RPMI7951 (cell line): ENCODE data around the gene NRG3. TPM values are rescaled to one million over a fixed set of nuclear protein-coding genes. Genes with fewer than 3 reads are reported as not detected.
"Not testable (repeated sequence)": the region's sequence is repeated elsewhere in the genome, so short reads cannot be mapped to it uniquely, and the experiment has no call there.

ENCODE experiments used
- DNase-seq: peaks from one replicate; pipeline ENCODE4 v3.0.0-alpha.2; 2012; ENCODE audit warnings: low read depth
- total RNA-seq: library from RNA; depleted of rRNA; stranded (reverse); fragments of >200 nt; shearing (Covaris generic); gene quantifications from 2 replicates; pipeline ENCODE4 v1.2.3, GENCODE V29; 2014

Gene NRG3
- total RNA-seq, 1 experiment from 2014 or later: not detected

DNA sequence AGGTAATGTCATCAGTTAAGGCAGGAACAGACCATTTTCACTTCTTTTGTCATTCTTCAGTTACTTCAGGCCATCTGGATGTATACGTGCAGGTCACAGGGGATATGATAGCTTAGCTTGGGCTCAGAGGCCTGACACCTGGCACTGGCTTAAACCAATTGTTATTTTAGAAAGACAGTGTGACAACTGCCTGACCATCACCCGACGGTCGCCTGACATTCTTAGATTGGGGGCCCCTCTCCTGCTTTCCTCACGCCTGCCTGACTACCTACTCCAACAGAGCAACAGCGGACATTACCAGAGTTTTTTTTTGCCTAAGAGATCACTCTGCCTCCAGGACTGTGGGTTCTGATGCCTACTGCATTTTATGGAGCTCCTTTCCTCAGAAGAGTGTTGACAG lies 803.5 kb downstream of the NRG3 start:
- DNase-seq: not testable (repeated sequence)

- no peak for DNase-seq
Observed at GRCh38 chr10:82680608-82681007, 805.6 kb downstream of the NRG3 start.

- no peak for DNase-seq
Observed at GRCh38 chr10:82683945-82684344, 809.0 kb downstream of the NRG3 start.

DNA sequence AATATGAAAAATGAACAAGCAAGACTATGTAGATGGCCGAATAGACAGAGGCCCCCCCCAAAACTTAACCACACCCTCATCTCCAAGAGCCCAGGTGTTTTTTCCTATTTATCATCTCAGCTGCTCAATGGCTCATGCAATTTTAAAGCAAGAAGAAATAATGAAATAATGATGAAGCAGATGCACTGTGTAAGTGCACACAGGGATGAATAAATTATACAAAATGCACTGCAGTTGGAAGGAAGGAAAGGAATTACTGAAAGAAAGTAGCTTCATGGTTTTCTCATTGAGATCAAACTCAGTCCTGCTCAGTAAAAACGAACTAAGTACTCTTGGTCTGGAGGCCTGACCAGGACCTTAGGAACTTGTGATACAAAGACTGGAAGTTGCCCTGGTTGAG lies 810.1 kb downstream of the NRG3 start:
- no peak for DNase-seq

DNA sequence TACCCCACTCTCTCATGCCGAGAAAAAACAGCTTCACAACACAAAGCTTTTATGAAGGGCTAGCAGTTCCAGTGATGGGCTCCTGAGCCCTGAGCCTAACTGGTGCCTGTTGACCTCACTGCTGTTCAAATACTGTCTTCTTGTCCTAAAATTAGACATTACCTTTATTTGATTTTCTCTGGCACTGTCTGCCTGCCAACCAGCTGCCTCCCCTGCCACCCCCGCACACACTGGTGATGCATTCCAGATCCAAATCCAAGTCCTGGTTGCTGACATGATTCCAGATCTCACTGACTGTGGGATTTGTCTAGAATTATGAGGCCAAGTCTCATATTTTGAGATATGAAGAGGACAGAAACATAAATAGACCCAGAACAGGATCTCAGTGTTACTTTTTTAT lies 816.2 kb downstream of the NRG3 start:
- DNase-seq: no peak

GRCh38 chr10:82692458-82692857 lies 817.5 kb downstream of the NRG3 start:
- no peak for DNase-seq

GRCh38 chr10:82721831-82722230 lies 846.8 kb downstream of the NRG3 start:
- no peak for DNase-seq

DNA sequence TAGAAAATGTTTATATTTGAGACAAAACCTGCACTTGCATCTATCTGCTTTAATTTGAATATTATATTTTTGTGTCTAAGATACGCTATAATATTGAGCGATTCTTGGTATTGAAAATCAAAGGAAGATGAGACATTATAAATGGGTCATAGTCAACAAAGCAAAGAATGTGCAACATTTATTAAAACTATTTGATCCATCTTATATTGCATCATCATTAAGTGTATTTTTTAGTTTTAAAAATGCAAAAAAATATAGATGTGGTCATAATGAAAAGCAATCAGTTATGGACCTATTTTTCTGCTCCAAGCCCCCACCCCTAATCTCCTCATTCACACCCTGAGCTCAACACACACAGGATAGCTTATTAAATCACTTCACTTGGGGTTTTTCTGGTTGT lies 847.3 kb downstream of the NRG3 start:
- DNase-seq: no peak

DNA sequence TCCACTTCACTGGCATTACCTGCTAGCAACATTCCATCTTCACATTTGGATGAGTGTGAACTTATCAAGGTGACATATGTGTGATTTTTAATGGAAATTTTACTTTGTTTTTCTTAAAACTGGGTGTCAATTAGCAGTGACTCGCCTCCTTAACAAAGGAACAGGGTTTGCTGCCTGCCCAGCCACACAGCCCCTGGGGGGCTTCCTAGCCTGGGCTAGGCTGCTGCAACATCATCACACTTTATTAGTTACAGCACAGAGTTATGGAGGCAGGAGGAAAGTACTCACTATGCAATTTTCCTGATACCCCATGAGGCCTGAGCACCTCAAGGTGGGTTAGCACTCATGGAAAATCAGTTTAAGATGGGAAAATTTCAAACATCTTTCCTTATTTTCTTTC lies 861.3 kb downstream of the NRG3 start:
- no peak for DNase-seq

DNA sequence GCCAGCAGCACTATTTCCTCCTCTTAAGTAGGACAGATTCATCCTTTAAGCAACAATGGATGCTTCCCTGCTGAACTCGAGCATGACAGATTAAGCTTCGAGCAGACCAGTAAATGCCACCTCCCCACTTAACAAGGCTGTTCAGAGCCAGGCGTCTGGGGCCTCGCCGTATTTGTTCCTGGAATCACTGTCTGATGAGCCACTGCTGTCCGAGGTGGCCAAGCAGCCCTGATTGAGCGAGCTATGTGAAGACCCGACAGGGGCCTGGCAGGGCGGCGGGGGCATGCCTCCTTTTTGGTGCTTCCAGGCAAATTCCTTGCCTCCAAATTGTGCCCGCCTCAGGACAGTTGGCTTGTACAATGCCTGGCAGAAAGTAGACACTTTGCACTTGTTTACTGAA lies 862.6 kb downstream of the NRG3 start:
- peak; percentile 16 for DNase-seq

DNA sequence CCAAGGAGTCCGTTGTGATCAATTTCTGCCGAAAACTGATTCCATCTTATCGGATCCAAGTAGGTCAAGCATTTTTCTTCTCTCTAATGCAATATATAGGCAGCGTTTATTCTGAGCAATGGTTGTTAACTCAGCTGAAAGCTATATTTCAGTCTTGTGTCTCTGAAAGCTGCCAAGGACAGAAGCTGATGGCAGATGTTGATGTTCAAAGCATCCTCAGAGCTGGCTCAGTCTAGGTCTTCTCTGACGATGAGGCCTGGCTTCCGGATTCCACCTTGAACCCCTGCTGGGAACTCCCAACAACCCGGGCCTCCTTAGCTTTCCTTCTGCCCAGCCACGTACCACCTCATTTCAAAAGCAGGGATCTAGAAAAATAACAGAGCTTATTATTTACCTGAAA lies 863.6 kb downstream of the NRG3 start:
- no peak for DNase-seq

GRCh38 chr10:82742478-82742877 lies 867.5 kb downstream of the NRG3 start:
- peak; percentile 77 for DNase-seq

GRCh38 chr10:82742898-82743297 lies 867.9 kb downstream of the NRG3 start:
- DNase-seq: no peak

GRCh38 chr10:82750538-82750937 lies 875.5 kb downstream of the NRG3 start:
- DNase-seq: no peak

- no peak for DNase-seq
Observed at GRCh38 chr10:82757397-82757796, 882.4 kb downstream of the NRG3 start.

DNA sequence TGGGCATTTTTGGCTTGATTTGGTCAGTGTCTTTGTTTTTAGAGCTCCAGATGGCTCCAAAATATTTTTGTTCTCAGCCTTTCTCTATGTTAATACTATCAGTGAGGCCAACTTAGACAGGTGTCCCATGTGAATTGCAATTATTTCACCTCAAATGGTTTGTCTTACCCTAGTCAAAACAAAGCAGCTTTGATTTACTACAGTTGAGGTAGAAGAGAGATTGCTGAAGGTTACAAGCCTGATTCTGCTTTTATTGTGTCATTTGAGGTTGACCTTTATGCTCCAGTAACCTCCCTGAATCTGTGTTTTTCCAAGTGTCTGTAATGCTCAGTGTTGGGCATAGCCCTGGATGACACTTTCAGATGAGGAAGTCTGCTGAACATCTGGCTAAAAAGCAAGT lies 882.9 kb downstream of the NRG3 start:
- no peak for DNase-seq

- no peak for DNase-seq
Observed at GRCh38 chr10:82759050-82759449, 884.1 kb downstream of the NRG3 start.

DNA sequence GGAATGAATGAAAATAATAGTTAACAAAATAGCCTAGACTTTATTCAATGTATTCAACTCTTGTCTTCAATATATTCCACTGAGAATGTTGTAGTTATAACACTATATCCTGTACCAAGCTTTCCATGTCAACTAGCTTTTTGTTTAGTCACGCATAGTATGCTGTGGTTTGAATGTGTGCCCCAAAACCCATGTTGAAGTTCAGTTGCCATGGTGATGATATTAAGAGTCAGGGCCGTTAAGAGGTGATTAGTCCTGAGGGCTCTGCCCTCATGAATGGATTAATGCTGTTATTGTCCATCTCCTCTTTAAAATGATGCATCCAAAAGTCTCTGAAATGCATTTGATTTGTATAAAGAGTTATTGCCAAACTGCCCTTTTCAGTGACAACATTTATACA lies 887.6 kb downstream of the NRG3 start:
- peak; percentile 28 for DNase-seq

- DNase-seq: no peak
Observed at GRCh38 chr10:82768040-82768439, 893.0 kb downstream of the NRG3 start.

- DNase-seq: no peak
Observed at GRCh38 chr10:82778908-82779307, 903.9 kb downstream of the NRG3 start.

DNA sequence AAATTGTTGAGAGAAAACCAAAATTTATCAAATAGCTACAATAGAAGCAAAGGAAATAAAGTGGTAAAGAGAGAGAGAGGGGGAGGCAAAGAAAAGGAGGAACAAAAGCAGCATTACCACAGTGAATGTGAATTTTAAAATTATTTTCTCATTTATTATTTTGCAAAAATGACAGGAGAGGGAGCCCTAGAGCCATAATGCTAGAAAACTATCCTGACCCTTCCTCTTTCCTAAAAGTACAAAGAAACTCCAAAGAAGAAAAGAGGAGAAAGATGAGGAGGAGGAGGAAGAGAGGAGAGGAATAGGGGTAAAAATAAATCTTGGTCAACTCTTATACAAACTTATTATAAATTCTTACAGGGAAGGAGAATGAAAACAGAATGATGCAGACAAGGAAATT lies 921.5 kb downstream of the NRG3 start:
- peak; percentile 14 for DNase-seq

DNA sequence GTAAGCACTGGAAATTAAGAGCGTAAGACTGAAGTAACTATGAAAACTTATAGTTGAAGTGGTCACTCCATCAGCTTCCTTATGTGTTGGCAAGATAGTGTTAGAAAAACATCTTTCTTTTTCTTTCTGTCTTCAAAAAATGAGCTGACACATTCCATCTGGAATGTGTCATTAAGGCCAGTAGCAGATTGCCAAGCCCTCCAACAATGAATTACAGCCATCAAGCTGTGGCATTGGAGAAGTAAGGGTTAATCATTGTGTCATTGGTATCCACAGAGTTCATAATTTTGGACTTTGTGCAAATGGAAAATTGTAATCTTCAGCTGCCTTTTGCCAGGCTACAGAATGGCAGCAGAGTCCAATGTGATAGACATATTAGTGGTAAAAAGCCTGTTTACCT lies 926.3 kb downstream of the NRG3 start:
- peak; percentile 27 for DNase-seq

DNA sequence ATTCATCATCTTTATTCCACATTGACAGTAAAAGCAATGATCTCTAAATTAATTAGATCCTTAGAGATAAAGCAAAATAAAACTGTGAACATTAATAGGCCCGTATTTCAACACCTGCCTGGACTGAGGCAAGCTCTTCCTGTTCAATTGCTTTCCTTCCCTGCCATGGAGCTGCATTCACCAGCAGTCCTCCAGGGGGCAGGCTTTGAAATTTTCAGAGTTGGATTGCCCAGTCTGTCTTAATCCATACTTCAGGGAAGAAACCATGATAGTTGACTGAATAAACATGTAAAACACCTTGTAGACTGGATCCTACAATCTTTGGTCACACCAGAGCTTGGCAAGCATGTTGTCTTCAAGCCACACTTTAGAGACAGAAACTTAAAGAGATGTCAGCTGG lies 936.6 kb downstream of the NRG3 start:
- DNase-seq: peak; percentile 30

- peak; percentile 77 for DNase-seq
Observed at GRCh38 chr10:82813856-82814255, 938.9 kb downstream of the NRG3 start.

DNA sequence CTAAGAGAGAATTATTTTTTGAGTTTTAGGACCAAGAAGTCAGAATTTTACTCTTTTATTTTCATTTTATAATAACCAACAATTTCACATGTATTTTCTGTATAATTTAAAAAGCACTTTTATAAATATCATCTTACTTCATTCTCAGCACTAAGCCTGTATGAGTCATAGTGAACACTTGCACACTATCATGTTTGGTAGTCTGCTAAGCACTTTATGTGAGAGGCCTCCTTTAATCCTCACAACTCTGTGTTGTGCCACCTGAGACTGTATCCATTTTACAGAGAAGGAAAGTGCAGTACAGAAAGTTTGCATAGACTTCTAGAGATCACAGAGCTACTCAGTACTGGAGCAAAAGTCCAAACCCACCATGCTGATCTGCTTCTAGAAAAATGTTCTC lies 939.6 kb downstream of the NRG3 start:
- peak; percentile 39 for DNase-seq
